Hepatocyte (in vitro differentiated cells): ENCODE data around the gene MEIS2.

Source experiments
- EZH2 ChIP-seq: fragments of 200-600 bp; sonication (generic); IDR thresholded peaks from 2 replicates; pipeline ENCODE4 v1.6.1; 2016; ENCODE audit warnings: antibody characterized with exemption, mild to moderate bottlenecking, borderline replicate concordance
- EZH2phosphoT487 ChIP-seq: fragments of 200-600 bp; sonication (generic); IDR thresholded peaks from one replicate; pipeline ENCODE4 v1.6.1; 2018; ENCODE audit warnings: antibody characterized with exemption, mild to moderate bottlenecking, low read depth, moderate library complexity; ENCODE audit not compliant: unreplicated experiment, severe bottlenecking
- TF ChIP-seq, protein P1 (sequence below): fragments of 200-600 bp; sonication (generic); IDR thresholded peaks from 2 replicates; pipeline ENCODE4 v1.5.1; 2016; ENCODE audit warnings: antibody characterized with exemption, mild to moderate bottlenecking; ENCODE audit not compliant: poor library complexity

- TF ChIP-seq, protein P1, sequence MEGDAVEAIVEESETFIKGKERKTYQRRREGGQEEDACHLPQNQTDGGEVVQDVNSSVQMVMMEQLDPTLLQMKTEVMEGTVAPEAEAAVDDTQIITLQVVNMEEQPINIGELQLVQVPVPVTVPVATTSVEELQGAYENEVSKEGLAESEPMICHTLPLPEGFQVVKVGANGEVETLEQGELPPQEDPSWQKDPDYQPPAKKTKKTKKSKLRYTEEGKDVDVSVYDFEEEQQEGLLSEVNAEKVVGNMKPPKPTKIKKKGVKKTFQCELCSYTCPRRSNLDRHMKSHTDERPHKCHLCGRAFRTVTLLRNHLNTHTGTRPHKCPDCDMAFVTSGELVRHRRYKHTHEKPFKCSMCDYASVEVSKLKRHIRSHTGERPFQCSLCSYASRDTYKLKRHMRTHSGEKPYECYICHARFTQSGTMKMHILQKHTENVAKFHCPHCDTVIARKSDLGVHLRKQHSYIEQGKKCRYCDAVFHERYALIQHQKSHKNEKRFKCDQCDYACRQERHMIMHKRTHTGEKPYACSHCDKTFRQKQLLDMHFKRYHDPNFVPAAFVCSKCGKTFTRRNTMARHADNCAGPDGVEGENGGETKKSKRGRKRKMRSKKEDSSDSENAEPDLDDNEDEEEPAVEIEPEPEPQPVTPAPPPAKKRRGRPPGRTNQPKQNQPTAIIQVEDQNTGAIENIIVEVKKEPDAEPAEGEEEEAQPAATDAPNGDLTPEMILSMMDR: no peak
- no peak for TF ChIP-seq EZH2
- TF ChIP-seq EZH2phosphoT487: no peak
These were observed 43.1 kb downstream of the MEIS2 start for GRCh38 chr15:37057256-37057655.
